GM04503 (cell line): Measurements from ENCODE around the gene STAM.

ENCODE experiments used
- DNase-seq: peaks from one replicate; pipeline ENCODE4 v3.0.0-alpha.2; 2012; ENCODE audit warnings: low read depth

The STAM gene

DNA sequence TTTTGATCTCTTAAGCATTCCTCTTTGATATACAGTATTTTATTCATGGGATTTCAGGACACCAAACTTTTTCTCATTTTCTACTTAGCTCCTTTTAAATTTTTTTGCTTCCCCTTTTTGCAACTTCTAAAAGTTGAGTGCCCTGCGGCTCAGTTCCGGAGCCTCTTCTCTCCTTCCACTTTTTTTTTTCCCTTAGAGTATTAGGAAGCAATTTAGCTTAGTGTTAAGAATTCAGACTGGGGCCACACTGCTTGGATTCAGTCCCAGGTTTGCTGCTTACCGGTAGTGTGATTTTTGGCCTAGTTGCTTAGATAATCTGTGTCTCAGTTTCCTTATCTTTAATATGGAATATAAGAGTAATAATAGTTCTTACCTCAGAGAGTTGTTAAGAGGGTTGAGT lies 3.4 kb downstream of the STAM start:
- no peak for DNase-seq

DNA sequence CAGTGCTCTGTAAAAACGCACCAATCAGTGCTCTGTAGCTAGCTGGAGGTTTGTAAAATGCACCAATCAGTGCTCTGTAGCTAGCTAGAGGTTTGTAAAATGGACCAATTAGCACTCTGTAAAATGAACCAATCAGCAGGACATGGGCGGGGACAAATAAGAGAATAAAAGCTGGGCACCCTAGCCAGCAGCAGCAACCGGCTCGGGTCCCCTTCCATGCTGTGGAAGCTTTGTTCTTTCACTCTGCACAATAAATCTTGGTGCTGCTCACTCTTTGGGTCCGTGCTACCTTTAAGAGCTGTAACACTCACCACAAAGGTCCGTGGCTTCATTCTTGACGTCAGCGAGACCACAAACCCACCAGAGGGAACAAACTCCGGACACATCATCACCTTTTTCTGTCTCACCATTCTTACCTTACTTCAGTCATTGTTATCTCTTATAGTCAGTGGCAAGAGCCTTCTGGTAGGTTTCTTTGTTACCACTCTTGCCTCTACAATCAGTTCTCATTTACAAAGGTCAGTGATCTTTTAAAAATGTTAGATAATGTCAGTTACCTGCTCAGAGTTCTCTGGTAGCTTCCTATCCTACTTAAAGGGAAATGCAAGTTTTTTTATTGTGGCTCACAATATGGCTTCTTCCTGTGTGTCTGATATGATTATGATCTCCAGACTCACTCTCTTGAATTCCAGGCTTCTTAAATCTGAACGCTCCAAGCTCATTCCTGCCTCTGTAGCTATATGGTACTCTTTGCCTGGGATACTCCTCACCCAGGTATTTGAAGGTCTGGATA lies 4.5 kb downstream of the STAM start:
- DNase-seq, result no peak

DNA sequence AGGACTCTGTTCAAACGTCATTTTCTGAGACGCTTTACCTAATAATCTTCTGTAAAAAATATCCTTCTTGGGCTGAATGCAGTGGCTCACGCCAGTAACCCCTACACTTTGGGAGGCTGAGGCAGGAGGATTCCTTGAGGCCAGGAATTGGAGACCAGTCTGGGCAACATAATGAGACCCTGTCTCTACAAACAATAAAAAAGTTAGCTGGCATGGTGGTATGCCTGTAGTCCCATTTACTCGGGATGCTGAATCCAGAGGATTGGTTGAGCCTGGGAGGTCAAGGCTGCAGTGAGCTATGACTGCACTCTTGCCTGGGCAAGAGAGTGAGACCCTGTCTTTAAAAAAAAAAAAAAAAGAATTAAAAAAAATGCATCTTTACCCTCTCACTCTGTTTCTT lies 5.1 kb downstream of the STAM start:
- no peak for DNase-seq

DNA sequence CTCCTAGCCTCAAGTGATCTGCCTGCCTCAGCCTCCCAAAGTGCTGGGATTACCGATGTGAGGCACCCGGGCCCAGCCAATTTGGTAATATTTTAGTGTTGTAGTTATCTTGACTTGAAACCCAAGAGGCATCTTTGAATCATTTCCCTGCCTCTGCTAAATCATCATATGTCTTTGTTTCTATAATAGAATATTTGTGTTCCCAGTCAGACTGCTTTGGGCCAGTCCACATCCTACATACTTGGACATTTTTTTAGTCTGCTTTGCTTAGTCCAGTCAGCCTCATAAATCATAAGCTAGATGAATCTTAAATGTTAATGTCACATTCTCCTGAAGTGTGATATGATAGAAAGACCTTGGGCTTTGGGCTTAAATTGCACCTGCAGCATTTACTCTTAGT lies 5.9 kb downstream of the STAM start:
- DNase-seq, result no peak

DNA sequence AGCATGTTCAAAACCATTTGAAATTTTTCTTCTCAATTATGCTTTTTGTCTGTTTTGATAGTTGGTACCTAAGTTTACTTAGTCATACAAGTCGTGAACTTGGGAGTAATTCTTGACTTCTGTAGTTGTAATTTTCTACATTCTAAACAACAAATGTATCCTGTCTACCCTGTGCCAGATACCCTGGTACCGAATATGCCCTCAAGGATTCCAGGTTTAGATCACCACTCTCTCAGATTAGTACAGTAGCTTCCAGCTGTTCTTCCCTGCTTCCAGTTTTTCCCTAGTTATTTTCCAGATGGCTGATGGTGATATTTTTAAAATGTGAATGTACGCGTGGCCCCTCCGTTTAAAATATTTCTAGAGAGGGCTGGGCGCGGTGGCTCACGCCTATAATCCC lies 6.5 kb downstream of the STAM start:
- DNase-seq, result no peak

DNA sequence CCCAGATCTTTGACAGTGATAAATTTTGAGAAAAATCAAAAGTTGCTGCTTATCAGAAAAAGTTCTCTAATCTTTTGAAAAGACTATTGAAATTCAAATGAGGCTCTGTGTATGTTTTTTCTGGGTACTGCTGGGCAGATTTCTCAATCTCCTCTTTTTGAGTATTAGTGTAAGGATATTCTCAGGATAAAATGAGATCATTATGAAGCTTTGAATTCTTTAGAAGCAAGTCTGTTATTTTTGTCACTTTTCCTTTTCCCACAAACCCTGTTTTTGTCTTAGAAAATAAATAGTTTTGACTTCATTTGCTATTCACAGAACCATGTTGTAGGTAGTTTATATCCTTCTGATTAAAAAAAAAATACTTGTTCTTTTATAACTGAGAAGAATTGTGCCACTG lies 7.9 kb downstream of the STAM start:
- DNase-seq, result no peak

DNA sequence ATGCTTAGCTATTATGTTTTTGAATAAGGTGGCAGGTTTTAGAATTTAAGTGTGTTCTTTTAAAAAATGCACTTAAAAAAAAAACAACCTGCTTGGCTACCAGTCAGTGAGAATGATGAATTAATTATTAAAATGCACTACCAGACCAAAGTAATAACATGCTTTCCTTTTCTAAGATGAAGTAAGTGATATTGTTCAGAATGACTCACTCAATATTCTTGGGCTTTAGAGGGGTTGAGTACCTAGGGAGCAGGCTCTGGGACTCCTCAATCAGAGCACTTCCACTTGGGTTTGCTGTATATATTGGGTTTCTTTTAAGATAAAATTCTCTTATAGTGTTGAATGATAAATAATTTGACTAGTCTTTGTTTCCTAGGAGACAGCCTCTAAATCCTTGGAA lies 8.6 kb downstream of the STAM start:
- no peak for DNase-seq

DNA sequence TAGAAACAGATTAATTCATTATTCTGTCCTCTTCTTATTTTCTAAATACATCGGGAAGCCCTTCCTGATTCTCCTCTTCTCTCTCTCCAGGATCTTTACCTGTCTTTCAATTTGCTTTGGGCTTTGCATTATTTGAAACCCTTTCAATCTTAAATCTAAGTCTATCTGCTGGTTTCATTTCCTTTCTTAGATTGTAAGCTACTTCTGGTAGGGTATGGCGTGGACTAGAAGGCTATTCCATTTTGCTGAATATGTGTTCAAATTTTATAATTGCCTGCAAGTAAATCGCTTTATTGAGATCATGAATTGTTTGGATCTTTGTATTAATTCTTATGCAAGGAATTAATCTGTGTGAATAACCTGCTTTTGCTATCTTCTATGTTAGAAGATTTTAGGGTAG lies 11.1 kb downstream of the STAM start:
- DNase-seq, result no peak

DNA sequence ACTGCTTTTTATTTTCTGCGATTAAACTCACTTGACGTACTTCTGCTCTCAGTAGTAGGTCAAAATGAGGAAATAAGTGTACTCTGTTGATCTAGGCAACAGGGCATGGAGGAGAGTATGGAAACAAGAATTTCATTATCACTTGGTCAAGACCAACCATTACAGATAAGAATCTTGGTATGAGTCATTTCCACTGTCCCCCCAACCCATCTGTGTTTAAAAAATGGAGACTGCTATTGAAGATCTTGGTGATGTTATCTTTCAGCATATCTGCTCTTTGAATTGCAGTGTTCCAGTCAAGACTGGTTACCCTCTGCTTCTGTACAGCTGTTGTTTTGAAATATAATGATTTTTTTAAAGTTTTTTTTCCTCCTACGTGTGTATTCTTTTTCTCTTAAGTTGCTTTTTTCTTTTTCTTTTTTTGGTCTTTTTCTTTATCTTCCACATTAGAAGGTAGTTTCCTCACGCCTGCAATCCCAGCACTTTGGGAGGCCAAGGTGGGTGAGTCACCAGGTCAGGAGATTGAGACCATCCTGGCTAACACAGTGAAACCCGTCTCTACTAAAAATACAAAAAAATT lies 11.7 kb downstream of the STAM start:
- DNase-seq, result no peak

DNA sequence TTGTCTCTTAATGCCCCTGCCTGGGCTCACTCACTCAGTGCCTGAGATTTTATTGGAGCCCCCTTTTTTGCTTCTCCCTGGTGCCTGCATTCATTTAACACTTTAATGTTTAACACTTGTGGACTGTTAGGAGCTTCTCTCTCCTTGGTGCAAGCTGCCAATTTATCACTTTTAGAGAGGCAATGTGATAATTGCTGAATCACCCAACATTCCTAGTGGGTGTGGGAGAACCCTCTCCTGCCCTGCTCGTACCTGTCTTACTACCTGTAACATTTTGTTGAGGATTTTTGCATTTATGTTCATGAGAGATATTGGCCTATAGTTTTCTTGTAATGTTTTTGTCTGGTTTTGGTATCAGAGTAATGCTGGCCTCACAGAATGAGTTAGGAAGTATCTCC lies 13.2 kb downstream of the STAM start:
- no peak for DNase-seq

DNA sequence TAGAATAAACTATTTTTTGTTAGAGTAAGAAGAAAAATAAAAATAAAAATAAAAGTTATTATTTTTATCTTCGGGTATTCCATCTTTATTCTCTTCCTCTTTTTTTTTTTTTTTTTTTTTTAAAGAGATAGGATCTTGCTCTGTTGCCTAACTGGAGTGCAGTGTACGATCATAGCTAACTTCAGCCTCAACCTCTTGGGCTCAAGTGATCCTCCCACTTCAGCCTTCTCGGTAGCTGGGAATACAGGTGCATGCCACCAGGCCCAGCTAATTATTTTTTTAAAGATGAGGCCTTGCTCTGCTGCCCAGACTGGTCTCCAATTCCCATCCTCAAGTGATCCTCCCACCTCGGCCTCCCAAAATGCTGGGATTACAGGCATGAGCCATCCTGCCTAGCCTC lies 15.4 kb downstream of the STAM start:
- no peak for DNase-seq

DNA sequence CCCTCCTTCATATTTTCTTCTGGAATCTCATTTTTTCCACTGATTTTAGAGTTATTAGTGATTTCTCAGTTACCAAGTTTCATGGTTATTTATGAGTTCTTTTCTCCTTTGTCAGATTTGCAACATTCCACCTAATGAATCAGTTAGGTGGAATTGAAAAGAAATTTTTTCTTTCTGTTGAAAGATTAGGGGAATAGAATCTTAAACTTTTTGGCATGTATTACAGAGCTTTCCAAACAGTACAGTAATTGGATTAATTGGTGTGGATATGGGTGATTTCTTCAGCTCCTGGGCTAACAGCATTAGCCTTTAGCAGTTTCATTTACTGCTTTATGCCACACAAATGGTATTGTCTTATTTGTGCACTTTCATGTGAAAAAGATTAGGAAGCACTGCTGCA lies 17.0 kb downstream of the STAM start:
- DNase-seq, result peak; percentile 34

DNA sequence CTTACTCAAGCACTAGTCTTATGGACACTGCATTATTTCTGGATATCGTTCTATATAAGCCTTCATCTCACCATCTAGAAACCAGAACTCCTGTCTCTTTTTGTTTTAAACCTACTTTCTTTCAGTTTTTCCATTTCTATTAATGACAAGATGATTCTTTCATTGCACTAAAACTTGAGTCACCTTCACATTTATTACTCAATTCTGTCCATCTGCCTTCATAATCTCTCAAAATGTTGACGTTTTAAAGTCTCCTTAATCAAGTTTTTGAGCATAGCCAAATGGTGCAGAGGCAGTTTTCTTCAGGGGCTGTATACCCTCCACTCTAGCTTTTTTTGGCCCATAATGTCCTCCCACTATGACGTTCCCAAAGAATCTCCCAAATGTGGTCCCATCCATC lies 17.6 kb downstream of the STAM start:
- no peak for DNase-seq

DNA sequence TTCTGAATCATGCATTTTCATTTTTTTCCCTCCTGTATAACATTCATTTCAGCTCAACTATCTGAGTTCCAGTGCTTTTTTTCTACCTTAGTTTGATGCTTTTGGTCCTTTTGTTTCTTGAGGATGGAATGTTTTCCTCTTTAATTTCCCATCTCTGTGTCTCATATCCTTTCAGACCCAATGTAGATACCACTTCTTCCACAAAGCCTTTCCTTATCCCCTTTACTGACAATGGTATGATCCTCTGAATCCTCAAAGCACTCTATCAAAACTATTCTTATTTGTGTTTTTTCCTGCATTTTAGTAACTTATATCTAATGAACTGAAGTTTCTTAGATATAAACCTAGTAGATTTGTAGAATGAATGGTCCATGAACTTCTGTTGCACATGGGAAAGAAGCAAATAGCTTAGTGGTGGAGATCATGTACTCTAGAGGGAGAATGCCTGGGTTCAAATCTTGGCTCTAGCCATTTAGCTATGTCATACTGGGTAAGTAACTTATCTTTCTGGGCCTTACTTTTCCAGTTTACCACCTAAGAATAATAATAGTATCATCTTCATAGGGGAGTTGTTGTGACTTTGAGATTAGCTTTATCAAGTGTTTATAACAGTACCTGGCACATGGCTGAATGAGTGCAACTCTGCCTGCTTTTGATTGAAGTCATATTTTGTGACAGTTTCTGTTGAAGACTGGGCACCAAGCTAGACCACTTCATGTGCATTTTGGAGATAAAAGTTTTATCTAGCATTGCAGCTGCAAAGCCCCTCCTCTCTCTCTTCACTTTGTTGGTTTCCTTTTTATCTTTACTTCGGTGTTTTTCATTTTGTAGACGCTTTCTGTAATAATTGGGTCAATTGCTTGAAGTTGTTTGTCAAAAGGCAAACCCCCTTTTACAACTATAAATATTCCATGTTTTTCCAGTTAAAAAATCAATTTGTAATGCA lies 18.5 kb downstream of the STAM start:
- DNase-seq, result no peak

DNA sequence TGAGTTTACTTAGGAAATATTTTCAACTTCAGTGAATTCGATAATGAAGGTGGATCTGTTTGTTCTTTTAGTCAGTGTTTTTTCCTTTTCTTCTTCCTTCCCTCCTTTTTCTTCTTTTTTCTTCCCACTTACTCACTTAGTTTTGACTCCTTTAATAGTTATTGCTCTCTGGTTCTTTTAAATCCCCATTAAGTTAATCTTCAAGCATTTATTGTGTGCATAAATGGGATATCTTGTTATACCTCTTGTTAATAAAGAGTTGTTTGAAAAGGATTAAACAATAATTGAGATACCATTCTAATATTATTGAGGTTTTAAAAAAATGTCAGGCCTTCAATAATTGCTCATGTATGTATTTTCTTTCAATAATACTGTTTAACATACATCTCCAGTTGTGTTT lies 19.5 kb downstream of the STAM start:
- no peak for DNase-seq

DNA sequence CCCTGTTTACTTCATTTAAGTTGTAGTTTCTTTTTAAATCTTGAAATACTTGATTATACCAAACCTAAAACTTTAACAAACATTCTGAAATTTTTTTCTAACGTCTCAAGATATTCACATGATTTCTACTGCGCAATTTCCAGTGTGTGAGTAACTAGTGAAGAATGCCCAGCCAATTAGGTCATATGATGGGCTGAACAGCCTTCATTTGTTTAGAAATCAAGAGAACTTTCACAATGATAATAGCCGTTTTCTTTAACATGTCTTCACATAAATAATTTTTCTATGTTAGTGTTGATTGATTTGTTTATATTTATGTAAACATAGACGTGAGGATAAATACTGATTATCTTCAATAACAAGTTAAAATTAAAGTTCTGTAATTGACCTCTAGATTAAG lies 21.8 kb downstream of the STAM start:
- DNase-seq, result peak; percentile 81

DNA sequence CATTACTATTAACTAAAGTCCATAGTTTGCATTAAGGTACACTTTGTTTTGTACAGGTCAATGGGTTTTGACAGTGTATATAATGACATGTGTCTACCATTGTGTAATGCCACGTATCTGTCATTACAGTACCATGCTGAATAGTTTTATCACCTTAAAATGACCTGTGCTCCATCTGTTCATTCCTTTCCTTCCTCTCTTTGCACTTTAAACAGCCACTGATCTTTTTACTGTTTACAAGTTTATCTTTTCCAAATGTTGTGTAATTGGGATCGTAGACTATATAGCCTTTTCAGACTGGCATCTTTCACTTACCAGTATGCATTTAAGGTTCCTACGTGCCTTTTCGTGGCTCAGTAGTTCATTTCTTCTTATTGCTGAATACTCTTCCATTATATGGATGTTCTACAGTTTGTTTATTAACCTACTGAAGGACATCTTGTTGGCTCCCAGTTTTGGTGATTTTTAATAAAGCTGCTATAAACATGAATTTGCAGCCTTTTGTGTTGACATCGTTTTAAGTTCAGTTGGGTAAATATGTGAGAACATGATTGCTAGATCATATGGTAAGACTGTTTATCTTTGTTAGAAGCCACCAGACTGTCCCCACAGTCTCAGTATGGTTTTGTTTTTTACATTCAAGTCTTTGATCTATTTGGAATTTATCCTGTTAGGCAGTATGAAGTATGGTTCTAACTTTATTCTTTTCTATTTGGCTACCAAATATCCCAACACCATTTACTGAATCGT lies 24.7 kb downstream of the STAM start:
- no peak for DNase-seq

DNA sequence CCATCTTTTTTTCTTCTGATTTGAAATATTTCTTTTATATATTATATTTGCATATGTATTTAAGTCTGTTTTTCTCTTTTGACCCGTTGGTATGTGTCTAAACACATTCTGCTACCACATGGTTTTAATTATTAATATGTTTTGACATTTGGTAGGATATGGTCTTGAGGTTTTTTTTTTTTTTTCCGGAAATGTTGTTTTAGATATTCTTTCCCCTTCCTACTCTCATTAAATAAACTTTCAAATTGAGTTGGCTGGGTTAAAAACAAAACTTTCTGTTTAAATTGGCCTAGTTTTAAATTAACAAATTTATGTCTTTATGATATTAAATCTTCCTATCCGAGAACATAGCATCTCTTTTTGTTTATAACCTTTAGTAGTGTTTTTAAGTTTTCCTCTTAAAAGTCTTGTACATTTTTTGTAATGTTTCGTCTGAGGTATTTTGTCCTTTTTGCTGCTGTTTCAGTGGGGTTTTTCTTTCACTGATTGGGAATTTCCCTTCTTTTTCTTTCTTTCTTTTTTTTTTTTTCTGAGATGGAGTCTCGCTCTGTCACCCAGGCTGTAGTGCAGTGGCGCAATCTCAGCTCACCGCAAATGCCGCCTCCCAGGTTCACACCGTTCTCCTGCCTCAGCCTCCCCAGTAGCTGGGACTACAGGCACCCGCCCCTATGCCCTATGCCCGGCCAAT lies 25.4 kb downstream of the STAM start:
- DNase-seq, result no peak

DNA sequence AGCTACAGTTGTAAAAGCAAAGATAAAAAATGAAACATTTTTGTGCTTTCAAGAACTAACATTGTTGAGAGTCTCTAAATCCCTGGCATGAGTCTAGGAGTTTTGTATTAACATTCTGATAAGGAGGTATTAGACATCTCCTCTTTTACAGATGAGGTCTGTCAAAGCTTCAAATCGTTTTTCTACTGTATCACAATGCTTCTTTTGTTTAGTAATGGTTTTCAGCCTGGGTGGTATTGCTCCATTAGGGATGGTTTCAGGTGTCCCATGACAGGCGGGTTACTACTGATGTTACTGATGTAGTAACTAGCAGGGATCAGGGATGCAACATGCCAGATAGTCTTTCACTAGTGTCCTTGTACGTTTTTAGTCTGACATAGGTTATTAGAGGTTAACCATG lies 27.4 kb downstream of the STAM start:
- DNase-seq, result no peak

DNA sequence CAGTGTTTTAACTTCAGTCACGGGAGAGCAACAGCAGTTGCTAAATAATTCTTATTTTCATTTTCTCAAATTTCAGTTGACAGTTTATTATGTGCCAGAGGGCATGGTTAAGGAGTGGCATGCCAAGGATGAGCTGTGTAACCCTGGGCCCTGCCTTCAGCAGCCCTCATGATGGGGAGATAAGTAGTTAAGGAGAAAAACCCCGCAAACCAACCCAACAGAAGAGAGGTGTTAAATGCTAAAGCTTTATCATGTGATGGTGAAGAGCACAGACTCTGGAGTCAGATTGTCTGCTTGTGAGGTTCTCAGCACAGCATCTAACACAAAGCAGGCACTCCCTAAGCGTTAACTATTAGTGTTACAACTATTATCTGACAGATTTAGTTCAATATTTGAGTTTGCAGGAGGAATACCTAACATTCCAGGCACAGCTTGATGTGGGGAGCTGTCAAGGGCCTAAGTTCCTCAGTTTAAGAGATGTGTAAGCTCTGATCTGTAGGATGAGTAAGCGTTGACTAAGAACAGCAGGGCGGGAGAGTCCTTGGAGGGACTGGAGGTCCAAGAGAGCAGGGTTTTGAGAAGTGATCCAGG lies 29.6 kb downstream of the STAM start:
- peak; percentile 81 for DNase-seq

DNA sequence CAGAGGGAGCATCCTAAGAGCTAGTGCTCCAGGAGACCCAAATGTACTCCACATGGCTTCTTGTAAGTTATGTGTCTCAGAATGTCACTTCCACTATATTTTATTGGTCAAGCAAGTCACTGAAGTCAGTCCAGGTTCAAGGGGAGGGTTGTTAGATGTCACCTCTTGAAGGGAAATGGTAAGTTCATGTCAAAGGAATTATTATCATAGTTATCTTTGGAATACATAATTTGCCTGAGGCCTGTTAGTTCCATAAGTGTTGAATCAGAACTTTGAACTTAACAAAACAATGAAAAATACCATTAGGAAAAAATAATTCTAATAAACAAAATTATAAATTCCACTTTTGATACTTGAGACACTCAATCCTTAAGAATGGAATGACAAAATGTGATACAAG lies 30.6 kb downstream of the STAM start:
- no peak for DNase-seq
